Sigmoid colon (tissue), 4 donors: ENCODE data around the gene STEAP1B.

Source experiments
- POLR2AphosphoS5 ChIP-seq, 4 donors: sonication (generic); formaldehyde crosslinking; IDR thresholded peaks; one replicate each; pipeline ENCODE4 v1.6.1; 2017; ENCODE audit warnings: antibody characterized with exemption in 4 of 4
- TF ChIP-seq, protein P1 (sequence below), 4 experiments: fragments of 450-650 bp in 3 of 4; fragments of 200-600 bp in 1 of 4; IDR thresholded peaks; one replicate each; pipeline ENCODE4 v1.5.1; 2016 to 2019; ENCODE audit warnings: antibody characterized with exemption in 4 of 4, mild to moderate bottlenecking in 3 of 4, moderate library complexity in 2 of 4

DNA sequence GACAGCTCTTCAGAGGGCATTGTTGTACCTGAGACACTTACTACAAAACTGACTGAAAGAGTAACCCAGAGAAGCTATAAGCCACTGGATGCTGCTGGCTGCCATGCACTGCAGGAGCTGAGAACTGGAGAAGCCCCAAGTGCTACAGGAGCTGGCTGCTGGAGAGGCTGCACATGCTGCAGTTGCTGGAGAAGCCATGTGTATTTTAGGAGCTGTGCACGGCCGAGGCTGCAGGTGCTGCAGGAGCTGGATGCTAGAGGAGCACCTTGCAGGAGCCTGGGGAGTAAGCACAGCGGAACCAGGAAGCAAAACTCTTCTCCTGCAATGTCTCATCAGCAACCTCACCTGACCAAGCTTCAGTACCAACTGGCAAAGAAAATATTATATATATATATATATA, 45.5 kb downstream of the STEAP1B start:
- TF ChIP-seq POLR2AphosphoS5 (IDR thresholded peaks at IDR 0.05) = no peak
- TF ChIP-seq, protein P1, sequence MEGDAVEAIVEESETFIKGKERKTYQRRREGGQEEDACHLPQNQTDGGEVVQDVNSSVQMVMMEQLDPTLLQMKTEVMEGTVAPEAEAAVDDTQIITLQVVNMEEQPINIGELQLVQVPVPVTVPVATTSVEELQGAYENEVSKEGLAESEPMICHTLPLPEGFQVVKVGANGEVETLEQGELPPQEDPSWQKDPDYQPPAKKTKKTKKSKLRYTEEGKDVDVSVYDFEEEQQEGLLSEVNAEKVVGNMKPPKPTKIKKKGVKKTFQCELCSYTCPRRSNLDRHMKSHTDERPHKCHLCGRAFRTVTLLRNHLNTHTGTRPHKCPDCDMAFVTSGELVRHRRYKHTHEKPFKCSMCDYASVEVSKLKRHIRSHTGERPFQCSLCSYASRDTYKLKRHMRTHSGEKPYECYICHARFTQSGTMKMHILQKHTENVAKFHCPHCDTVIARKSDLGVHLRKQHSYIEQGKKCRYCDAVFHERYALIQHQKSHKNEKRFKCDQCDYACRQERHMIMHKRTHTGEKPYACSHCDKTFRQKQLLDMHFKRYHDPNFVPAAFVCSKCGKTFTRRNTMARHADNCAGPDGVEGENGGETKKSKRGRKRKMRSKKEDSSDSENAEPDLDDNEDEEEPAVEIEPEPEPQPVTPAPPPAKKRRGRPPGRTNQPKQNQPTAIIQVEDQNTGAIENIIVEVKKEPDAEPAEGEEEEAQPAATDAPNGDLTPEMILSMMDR (IDR thresholded peaks at IDR 0.05) = no peak
